SIG-M5 treated with dmso at 0.1 percent for 504 hours (cell line): ENCODE results near the gene NPBWR2.
A peak's percentile ranks its signal among the peaks of the same experiment; 100 is the strongest.
"Not testable (repeated sequence)": the region's sequence is repeated elsewhere in the genome, so short reads cannot be mapped to it uniquely, and the experiment has no call there.

ENCODE experiments used
- DNase-seq: peaks from one replicate; lab custom pipeline; 2025; ENCODE audit not compliant: unreplicated experiment; lab: John Stamatoyannopoulos, UW

NPBWR2 gene

GRCh38 chr20:64119681-64120341 is 12.4 kb upstream of the NPBWR2 start:
- no peak for DNase-seq

- no peak for DNase-seq
These were observed 11.9 kb upstream of the NPBWR2 start for GRCh38 chr20:64119301-64119680.

GRCh38 chr20:64117432-64117777 is 10.0 kb upstream of the NPBWR2 start:
- DNase-seq: not testable (repeated sequence)

- DNase-seq: no peak
These were observed 9.4 kb upstream of the NPBWR2 start for GRCh38 chr20:64116541-64117431.

- DNase-seq: no peak
These were observed 8.7 kb upstream of the NPBWR2 start for GRCh38 chr20:64116016-64116415.

DNA sequence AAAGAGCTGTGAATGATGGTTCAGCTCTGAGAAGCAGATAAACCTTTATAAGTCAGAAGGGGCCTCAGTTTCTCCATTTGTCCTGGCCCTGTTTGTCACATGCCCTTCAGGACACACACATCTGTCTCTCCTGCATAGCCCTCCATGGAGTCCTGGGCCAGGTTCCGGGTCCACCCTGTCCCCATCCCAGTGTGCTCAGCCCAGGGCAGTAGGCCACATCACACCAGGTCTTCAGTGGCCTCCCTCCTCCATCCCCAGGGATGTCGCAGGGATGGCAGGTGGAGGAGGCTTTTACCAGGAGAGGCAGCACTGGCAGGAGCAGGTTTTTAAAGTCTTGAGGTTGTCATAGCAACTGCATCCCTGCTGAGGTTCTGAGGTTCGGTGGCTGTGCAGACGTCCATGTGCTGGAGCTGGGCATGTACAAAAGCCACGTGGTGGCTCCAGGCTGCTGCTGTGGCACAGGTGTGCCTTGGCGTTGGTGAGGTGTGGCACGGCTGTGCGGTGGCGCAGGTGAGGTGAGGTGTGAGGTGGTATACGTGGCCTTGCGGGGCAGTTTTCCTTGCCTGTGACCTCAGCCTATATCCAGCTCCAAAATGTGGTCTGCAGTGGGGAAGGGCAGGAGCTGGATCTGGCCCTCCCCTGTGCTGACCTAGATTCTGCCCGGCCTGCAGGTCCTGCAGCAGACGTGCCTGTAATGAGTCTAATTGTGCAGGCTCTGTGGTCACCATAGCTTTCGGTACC is 8.0 kb upstream of the NPBWR2 start:
- DNase-seq: no peak

DNA sequence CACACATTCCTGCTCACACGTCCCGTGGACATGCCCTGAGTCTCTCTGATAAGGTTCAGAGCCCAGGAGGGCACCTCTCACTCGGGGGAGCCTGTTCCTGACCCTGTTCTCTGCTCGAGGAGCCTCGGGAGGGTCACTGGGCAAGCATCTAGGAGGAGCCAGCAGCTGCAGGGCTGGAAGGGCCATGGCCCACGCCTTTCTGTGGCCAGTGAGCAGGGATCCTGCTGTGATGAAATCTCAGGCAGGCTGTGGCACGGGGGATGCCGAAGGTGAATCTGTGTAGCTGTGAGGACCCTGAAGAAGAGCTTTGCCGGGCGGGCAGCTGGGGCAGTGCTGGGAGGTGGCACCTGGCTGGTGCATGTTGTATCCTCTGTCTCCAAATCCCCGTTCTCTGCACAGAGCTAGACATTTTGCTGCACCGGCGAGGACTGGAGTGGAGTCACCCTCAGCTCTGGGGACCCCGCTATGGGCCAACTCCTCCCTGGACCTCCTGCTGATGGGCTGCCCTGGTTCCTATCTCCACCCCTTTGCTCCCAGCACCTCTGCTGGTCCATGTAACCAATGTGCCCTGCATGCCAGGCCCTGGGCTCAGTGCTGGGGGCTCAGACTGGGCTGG is 7.1 kb upstream of the NPBWR2 start:
- DNase-seq: no peak

DNA sequence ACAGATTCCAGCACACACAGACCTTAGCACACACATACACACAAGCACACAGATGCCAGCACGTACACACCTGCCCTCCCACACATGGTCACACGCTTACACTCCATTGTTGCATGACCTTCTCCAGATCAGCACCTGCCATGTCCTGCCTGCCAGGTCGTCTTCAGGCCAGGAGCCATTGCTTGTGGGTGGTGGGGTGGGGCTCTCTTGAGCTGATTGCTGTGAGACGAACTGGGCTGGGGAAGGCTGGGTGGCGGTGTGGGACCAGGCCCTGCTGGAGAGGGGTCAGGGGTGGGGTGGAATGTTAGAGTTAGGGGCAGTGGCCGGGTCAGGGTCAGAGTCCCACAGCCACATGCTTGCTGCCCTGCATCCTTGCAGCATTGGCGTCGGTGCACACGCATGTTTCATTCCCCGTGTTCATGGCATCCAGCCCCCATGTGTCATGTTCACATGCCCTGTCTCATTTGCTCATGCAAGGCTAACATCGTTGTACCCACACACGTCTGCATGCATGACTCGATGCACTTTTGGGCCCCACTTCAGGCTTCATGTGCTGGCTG is 6.5 kb upstream of the NPBWR2 start:
- no peak for DNase-seq

DNA sequence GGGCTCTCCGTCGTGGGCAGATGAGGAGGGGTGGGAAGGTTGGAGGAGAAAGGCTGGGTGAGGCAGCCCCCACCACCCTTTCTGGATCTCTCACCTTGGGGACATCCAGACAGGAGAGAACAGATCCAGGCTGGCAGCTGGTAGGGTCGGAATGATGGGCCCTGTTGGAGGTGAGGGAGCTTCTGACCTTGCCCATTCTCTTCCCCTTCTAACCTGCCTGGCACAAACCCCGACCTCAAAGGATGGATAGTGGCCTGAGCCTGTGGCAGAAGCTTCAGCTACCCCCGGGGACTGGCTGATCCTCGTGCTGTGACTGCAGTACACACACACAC is 6.0 kb upstream of the NPBWR2 start:
- no peak for DNase-seq

DNA sequence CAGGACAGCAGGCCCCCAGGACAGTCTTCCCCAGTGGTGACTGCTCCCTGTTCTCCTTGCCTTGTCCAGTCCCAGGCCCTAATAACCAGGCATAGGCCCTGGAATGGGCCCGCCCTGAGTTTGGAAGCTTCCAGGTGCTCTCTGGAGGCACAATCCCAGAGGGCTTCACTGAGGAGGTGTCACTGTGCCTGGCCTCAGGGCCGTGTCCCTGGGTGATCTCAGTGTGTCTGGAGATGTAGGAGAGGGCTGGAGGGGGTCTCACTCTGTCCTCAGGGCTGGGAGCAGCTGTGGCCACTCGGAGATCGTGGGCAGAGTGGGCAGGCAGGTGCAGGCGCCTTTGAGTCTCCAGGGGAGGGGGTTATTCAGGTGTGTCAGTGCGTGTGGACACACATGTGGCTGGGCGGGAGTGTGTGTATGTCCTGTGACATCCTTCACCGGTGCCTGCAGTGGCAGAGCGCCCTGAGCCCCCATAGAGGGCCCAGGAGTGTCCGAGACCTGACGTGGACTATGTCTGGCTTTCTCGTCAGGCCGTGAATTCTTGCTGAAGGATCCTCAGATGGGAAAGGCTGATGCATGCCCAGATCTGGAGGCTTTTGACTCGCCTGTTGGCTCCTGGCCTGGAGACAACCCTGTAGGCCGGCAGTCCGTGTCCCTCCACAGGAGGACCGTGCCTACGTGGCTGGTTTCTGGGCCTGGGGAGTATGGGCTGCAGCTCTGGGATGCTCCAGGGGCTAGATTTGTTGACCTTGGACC is 5.5 kb upstream of the NPBWR2 start:
- no peak for DNase-seq

DNA sequence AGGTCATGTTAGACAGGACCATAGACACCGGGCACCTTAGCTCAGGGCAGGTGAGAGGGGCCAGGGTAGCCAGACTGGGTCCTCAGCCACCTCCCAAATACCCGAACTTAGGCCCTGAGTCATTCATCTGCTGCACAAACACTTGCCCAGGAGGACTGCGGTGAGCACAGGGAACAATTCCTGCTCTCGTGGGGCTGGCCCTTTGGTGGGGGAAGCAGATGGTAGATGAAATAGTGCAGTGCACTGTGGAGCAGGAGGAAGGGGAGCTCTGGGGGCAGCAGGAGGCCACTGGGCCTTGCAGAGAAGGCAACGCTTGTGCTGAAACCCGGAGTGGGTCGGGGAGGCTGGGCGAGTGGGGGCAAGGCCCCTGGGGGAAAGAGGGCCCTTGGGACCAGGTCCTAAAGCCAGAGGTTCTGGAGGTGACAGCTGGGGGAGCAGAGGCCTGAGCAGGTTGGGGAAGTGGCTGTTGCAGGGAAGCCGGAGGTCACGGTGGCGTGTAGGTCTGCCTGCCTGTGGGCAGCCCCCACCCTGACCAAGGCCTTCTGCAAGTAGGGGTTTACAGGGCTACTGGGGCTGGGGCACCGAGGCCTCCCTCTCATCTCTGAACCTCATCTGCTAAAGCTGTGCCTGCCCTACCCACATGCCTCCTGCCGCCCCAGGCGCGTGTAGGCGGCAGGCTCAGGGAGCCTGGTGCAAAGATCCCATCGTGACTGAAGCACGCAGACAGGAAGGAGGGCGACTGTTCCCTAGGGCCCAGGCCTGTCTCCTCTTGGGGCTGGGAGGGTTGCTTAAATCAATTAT is 4.7 kb upstream of the NPBWR2 start:
- no peak for DNase-seq

GRCh38 chr20:64110411-64111068 is 3.2 kb upstream of the NPBWR2 start:
- no peak for DNase-seq

DNA sequence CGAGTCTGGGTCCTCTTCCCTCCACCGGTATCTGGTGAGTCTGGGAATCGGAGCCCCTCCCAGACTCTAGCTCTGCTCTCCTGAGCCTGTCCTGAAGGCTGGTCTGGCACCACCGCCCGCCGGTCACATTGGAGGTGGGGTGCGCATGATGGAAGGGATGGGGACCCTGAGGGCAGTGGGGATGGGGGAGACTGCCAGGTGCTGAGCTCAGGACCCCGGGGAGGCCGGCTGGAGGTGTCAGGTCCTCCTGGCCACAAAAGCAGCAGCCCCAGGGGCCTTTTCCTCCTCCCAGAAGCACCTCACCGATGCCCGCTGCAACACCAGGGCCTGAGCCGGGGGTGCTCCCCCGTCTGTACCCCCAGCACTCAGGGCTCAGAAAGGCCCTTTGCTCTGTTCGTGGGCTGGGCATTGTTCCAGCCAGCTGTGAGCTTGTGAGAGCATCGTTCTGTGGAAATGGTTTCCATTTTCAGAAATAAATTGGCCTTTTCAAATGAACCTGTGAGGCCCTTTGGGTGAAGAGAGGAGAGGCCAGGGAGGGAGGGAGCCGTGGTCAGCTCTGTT is 2.5 kb upstream of the NPBWR2 start:
- no peak for DNase-seq

DNA sequence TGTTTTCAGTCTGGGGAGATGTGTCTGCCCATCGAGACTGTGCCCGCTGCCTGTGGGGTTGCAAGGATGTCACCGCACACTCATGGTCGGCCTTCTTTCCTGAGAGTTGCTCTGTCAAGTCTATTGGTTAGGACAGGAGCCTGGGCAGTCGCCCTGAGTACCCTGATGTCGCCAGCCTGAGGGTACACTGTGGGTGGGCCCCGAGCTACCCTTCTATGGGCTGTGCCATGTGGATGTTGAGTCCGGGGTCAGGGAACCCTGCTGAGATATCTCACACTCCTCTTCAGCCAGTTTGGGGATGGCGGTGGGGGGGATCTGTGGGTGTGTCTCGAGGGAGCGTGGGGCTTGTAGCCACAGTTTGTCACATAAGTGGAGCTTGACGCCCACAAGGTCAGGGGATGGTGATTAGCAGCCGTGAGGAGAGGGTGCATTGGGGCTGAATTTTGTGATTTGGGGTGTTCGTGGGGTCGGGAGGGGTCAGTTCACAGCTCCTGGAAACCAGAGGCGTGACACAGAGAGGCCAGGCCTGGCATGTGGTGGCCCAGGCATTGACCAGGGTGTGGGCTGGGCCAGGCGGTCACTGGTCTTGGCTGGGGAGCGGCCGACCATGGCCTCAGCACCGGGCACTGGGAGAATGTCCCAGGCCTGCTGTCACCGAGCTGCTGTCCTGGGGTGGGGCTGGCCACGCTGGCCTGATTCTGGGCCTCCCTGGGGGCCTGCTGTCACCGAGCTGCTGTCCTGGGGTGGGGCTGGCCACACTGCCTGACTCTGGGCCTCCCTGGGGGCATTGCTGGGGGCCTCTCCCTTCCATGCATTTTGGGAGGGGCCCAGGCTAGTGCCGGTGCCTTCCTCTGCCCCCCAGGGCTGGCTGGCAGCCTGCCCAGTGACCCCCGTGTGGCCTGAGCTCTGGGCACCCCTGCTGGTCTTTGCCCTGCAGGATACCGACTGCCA is 1.6 kb upstream of the NPBWR2 start:
- DNase-seq: no peak

DNA sequence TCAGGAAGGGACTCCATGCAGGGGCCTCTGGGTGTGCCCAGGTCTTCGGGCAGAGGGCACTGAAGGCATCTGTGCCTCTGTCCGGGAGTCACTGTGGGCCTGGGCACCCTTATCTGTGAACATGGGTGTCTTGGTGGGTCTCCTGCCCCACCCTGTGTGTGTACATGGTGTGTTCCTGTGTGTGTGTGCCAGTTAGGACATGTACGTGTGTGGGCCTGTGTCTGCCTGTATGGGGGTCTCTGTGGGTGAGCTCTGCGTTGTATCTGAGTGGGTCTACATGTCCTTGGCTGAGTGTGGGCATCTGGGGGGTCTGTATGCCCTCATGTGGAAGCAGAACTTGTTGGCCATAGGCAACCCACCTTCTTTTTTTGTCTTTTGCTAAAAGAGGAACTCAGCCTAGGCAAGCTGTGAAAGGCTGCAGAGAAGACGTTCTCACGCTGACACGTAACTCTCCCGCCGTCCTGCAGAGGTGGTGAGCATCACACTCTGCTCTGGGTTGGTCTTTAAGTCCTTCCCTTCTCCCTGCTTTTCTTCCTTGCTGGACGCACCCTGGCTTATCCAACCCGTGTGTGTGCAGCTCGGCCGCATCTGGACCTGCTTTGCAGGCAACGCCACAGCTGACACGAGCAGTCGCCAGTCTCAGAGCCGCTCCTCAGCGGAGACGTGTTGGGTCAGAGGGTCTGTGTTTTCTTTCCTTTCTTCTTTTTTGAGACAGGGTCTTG is 532 bp upstream of the NPBWR2 start:
- DNase-seq: peak; percentile 72

DNA sequence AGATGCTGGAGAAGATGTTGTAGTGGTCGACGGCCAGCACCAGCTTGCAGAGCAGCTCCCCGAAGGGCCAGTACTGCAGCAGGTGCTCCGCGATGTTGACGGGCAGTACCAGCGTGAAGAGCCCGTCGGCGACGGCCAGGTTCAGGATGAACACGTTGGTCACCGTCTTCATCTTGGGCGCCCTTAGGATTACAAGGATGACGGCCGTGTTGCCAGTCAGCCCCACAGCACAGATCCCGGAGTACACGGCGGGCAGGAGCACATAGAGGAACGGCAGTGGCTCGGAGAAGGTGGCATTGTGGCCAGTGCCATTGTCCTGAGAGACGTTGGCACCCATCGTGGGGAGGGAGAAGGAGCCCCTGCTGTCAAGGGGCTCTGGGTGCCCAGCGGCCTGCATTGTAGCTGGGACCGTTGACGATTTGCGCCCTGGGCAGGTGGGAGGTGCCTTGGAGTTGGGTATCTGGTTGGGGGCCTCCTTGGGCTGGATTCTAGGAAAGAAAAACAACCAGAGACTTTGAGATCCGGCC is 867 bp downstream of the NPBWR2 start:
- no peak for DNase-seq

DNA sequence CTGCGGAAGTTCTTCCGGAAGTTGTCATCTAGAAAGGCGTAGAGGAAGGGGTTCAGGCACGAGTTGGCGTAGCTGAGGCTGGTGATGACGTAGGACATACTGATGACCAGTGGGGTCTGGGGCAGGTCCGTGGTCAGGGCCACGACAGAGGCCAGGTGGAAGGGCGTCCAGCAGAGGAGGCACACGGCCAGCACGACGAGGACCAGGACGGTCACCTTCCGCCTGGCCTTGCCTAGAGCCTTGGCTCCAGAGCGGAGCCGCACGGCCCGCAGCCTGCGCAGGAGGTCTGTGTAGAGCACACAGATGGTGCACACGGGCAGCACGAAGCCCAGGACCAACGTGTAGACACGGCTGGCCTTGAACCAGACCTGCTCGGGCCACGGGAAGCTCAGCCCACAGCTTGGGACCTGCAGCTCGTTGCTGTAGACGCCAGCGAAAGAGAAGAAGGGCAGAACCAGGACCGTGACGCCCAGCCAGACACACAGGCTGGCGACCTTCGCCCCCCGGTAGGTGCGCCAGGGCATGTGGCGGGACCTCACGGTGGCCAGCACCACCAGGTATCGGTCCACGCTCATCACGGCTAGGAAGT is 1.4 kb downstream of the NPBWR2 start:
- no peak for DNase-seq
